GM23338 (cell line): Measurements from ENCODE around the gene LAMTOR4. TPM values are rescaled to one million over a fixed set of nuclear protein-coding genes. Genes with fewer than 3 reads are reported as not detected.

Experiments
- ATAC-seq: fragments of 200-7000 bp; cut with Tn5 transposase; 3 replicates; pipeline ENCODE4 v1.9.1; 2020
- DNase-seq: peaks from one replicate; pipeline ENCODE4 v3.0.0-alpha.2; 2015; ENCODE audit warnings: low spot score
- H2AFZ ChIP-seq: fragments of 200-600 bp; sonication (generic); 2 replicates; pipeline ENCODE4 v1.8.0; 2016; ENCODE audit warnings: antibody characterized with exemption, mild to moderate bottlenecking, moderate library complexity
- H3F3A ChIP-seq: fragments of 200-600 bp; sonication (generic); replicated peaks from 2 replicates; pipeline ENCODE4 v1.8.0; 2017; ENCODE audit warnings: antibody characterized with exemption, mixed run types, low read depth
- H3K27ac ChIP-seq: fragments of 200-600 bp; sonication (generic); 2 replicates; pipeline ENCODE4 v1.6.1; 2016; ENCODE audit warnings: low read depth
- H3K27me3 ChIP-seq: fragments of 200-600 bp; sonication (generic); 2 replicates; pipeline ENCODE4 v1.8.0; 2016; ENCODE audit warnings: mild to moderate bottlenecking, mixed run types, moderate library complexity; ENCODE audit not compliant: insufficient read depth
- H3K36me3 ChIP-seq: fragments of 200-600 bp; sonication (generic); 2 replicates; pipeline ENCODE4 v1.8.0; 2016; ENCODE audit warnings: mild to moderate bottlenecking; ENCODE audit not compliant: insufficient read depth
- H3K4me1 ChIP-seq: fragments of 200-600 bp; sonication (generic); 2 replicates; pipeline ENCODE4 v1.8.0; 2016; ENCODE audit warnings: mild to moderate bottlenecking, moderate library complexity; ENCODE audit not compliant: insufficient read depth
- H3K4me2 ChIP-seq: fragments of 200-600 bp; sonication (generic); 2 replicates; pipeline ENCODE4 v1.7.1; 2017; ENCODE audit warnings: mixed run types
- H3K4me3 ChIP-seq: fragments of 200-600 bp; sonication (generic); 2 replicates; pipeline ENCODE4 v1.6.1; 2016; ENCODE audit warnings: mixed run types
- H3K79me2 ChIP-seq: fragments of 200-600 bp; sonication (generic); replicated peaks from 2 replicates; pipeline ENCODE4 v1.8.0; 2017; ENCODE audit warnings: mild to moderate bottlenecking; ENCODE audit not compliant: insufficient read depth
- H3K9me2 ChIP-seq: fragments of 200-600 bp; sonication (generic); 2 replicates; pipeline ENCODE4 v1.8.0; 2017; ENCODE audit not compliant: insufficient read depth
- H4K20me1 ChIP-seq: fragments of 200-600 bp; sonication (generic); replicated peaks from 2 replicates; pipeline ENCODE4 v1.8.0; 2017; ENCODE audit warnings: mild to moderate bottlenecking; ENCODE audit not compliant: insufficient read depth
- H3K27ac Mint-ChIP-seq: 2 replicates; pipeline ENCODE4 v1.8.0; 2020; ENCODE audit warnings: inconsistent platforms, mild to moderate bottlenecking, moderate library complexity, mixed read lengths
- H3K27me3 Mint-ChIP-seq: 3 replicates; pipeline ENCODE4 v1.8.0; 2022; ENCODE audit warnings: low read depth, mild to moderate bottlenecking, moderate library complexity, mixed read lengths, inconsistent platforms; ENCODE audit not compliant: insufficient read depth, poor library complexity
- H3K36me3 Mint-ChIP-seq: 3 replicates; pipeline ENCODE4 v1.8.0; 2021; ENCODE audit warnings: low read depth, mild to moderate bottlenecking, inconsistent platforms, moderate library complexity, mixed read lengths
- H3K4me1 Mint-ChIP-seq: 3 replicates; pipeline ENCODE4 v1.8.0; 2020; ENCODE audit warnings: mild to moderate bottlenecking, inconsistent platforms, mixed read lengths
- H3K4me3 Mint-ChIP-seq: 3 replicates; pipeline ENCODE4 v1.8.0; 2021; ENCODE audit warnings: moderate library complexity, mild to moderate bottlenecking, inconsistent platforms, mixed read lengths
- H3K9me3 Mint-ChIP-seq: 3 replicates; pipeline ENCODE4 v1.8.0; 2020; ENCODE audit warnings: moderate library complexity, mild to moderate bottlenecking, inconsistent platforms, mixed read lengths
- CREB1 ChIP-seq: fragments of 250-450 bp; sonication (Bioruptor Pico); IDR thresholded peaks from 2 replicates; pipeline ENCODE4 v1.5.0; 2020; ENCODE audit warnings: low read depth, mild to moderate bottlenecking, moderate library complexity
- EZH2 ChIP-seq: fragments of 200-600 bp; sonication (generic); IDR thresholded peaks from one replicate; pipeline ENCODE4 v1.8.0; 2017; ENCODE audit warnings: antibody characterized with exemption, mild to moderate bottlenecking, low read depth; ENCODE audit not compliant: unreplicated experiment
- NANOG ChIP-seq: IDR thresholded peaks from 2 replicates; pipeline ENCODE4 v1.6.1; 2016; ENCODE audit warnings: antibody characterized with exemption, borderline replicate concordance
- POLR2AphosphoS5 ChIP-seq: IDR thresholded peaks from 2 replicates; pipeline ENCODE4 v1.6.1; 2016; ENCODE audit warnings: antibody characterized with exemption, low read depth
- ZNF114 ChIP-seq: fragments of 250-450 bp; sonication (Bioruptor Pico); IDR thresholded peaks from 2 replicates; pipeline ENCODE4 v1.5.0; 2020; ENCODE audit warnings: mild to moderate bottlenecking, moderate library complexity
- ZNF331 ChIP-seq: fragments of 250-450 bp; sonication (Bioruptor Pico); IDR thresholded peaks from 2 replicates; pipeline ENCODE4 v1.5.0; 2020; ENCODE audit warnings: low read depth, mild to moderate bottlenecking, moderate library complexity
- polyA plus RNA-seq: library from polyadenylated mRNA; unstranded; fragments of >200 nt; fragmentation: Nextera tagmentation; extraction: Ambion mirVana; gene quantifications from 2 replicates; pipeline ENCODE4 v1.2.1, GENCODE V29; 2016
- total RNA-seq: library from RNA; depleted of rRNA; stranded (reverse); fragments of >200 nt; shearing (Covaris generic); gene quantifications from 2 replicates; pipeline ENCODE4 v1.2.3, GENCODE V29; 2014
- TF ChIP-seq, protein P1 (sequence below): IDR thresholded peaks from one replicate; pipeline ENCODE4 v1.6.1; 2018; ENCODE audit warnings: antibody characterized with exemption; ENCODE audit not compliant: unreplicated experiment
- TF ChIP-seq, protein P2 (sequence below): fragments of 250-450 bp; sonication (Bioruptor Pico); IDR thresholded peaks from 2 replicates; pipeline ENCODE4 v1.5.0; 2020; ENCODE audit warnings: mild to moderate bottlenecking, moderate library complexity
- TF ChIP-seq, protein P3 (sequence below), 2 experiments: fragments of 200-600 bp in 1 of 2; sonication (generic) in 1 of 2; conservative IDR thresholded peaks; 2 replicates each; pipeline versions ENCODE4 v1.5.1 to v1.6.1; 2016 to 2017; ENCODE audit warnings: antibody characterized with exemption in 2 of 2, low read depth in 2 of 2, mild to moderate bottlenecking in 2 of 2, moderate library complexity in 1 of 2

The LAMTOR4 gene
- total and polyA plus RNA-seq, 2 experiments from 2014 or later: 145 to 333 TPM

DNA sequence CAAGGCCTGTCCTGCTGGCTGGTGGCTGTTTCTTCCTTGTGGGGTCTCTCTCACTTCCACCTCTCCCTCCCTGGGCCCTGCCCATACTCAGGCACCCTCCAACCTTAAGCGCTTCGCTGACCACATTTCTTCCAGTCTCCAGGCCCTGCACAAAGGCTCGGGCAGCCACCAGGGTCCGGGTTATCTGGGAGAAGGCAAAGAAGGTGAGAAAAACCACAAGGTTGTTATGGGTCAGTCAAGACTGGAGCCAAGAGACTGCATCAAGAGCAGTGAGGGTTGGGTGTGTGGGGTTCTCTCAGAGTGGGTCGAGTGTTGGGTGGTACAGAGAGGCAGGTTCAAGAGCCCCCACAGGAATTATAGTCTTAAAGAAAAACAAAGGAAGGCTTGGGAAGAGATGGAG lies 25.9 kb downstream of the LAMTOR4 start:
- no peaks in the 10 kb centered on the region; the same call in 1 of the 2 replicates for H3K9me2 ChIP-seq
- H3K27ac ChIP-seq: no peak overlapping the region
- TF ChIP-seq NANOG: no peak
- TF ChIP-seq ZNF114 (CRISPR knock-in tag): no peak
- TF ChIP-seq EZH2: no peak
- TF ChIP-seq, protein P1, sequence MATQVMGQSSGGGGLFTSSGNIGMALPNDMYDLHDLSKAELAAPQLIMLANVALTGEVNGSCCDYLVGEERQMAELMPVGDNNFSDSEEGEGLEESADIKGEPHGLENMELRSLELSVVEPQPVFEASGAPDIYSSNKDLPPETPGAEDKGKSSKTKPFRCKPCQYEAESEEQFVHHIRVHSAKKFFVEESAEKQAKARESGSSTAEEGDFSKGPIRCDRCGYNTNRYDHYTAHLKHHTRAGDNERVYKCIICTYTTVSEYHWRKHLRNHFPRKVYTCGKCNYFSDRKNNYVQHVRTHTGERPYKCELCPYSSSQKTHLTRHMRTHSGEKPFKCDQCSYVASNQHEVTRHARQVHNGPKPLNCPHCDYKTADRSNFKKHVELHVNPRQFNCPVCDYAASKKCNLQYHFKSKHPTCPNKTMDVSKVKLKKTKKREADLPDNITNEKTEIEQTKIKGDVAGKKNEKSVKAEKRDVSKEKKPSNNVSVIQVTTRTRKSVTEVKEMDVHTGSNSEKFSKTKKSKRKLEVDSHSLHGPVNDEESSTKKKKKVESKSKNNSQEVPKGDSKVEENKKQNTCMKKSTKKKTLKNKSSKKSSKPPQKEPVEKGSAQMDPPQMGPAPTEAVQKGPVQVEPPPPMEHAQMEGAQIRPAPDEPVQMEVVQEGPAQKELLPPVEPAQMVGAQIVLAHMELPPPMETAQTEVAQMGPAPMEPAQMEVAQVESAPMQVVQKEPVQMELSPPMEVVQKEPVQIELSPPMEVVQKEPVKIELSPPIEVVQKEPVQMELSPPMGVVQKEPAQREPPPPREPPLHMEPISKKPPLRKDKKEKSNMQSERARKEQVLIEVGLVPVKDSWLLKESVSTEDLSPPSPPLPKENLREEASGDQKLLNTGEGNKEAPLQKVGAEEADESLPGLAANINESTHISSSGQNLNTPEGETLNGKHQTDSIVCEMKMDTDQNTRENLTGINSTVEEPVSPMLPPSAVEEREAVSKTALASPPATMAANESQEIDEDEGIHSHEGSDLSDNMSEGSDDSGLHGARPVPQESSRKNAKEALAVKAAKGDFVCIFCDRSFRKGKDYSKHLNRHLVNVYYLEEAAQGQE: no peak
- TF ChIP-seq CREB1 (CRISPR knock-in tag): no peak
- TF ChIP-seq ZNF331 (CRISPR knock-in tag): no peak
- TF ChIP-seq, protein P2, sequence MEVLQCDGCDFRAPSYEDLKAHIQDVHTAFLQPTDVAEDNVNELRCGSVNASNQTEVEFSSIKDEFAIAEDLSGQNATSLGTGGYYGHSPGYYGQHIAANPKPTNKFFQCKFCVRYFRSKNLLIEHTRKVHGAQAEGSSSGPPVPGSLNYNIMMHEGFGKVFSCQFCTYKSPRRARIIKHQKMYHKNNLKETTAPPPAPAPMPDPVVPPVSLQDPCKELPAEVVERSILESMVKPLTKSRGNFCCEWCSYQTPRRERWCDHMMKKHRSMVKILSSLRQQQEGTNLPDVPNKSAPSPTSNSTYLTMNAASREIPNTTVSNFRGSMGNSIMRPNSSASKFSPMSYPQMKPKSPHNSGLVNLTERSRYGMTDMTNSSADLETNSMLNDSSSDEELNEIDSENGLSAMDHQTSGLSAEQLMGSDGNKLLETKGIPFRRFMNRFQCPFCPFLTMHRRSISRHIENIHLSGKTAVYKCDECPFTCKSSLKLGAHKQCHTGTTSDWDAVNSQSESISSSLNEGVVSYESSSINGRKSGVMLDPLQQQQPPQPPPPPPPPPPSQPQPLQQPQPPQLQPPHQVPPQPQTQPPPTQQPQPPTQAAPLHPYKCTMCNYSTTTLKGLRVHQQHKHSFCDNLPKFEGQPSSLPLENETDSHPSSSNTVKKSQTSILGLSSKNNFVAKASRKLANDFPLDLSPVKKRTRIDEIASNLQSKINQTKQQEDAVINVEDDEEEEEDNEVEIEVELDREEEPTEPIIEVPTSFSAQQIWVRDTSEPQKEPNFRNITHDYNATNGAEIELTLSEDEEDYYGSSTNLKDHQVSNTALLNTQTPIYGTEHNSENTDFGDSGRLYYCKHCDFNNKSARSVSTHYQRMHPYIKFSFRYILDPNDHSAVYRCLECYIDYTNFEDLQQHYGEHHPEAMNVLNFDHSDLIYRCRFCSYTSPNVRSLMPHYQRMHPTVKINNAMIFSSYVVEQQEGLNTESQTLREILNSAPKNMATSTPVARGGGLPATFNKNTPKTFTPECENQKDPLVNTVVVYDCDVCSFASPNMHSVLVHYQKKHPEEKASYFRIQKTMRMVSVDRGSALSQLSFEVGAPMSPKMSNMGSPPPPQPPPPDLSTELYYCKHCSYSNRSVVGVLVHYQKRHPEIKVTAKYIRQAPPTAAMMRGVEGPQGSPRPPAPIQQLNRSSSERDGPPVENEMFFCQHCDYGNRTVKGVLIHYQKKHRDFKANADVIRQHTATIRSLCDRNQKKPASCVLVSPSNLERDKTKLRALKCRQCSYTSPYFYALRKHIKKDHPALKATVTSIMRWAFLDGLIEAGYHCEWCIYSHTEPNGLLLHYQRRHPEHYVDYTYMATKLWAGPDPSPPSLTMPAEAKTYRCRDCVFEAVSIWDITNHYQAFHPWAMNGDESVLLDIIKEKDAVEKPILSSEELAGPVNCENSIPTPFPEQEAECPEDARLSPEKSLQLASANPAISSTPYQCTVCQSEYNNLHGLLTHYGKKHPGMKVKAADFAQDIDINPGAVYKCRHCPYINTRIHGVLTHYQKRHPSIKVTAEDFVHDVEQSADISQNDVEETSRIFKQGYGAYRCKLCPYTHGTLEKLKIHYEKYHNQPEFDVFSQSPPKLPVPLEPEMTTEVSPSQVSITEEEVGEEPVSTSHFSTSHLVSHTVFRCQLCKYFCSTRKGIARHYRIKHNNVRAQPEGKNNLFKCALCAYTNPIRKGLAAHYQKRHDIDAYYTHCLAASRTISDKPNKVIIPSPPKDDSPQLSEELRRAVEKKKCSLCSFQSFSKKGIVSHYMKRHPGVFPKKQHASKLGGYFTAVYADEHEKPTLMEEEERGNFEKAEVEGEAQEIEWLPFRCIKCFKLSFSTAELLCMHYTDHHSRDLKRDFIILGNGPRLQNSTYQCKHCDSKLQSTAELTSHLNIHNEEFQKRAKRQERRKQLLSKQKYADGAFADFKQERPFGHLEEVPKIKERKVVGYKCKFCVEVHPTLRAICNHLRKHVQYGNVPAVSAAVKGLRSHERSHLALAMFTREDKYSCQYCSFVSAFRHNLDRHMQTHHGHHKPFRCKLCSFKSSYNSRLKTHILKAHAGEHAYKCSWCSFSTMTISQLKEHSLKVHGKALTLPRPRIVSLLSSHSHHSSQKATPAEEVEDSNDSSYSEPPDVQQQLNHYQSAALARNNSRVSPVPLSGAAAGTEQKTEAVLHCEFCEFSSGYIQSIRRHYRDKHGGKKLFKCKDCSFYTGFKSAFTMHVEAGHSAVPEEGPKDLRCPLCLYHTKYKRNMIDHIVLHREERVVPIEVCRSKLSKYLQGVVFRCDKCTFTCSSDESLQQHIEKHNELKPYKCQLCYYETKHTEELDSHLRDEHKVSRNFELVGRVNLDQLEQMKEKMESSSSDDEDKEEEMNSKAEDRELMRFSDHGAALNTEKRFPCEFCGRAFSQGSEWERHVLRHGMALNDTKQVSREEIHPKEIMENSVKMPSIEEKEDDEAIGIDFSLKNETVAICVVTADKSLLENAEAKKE: no peak
- TF ChIP-seq, protein P3, sequence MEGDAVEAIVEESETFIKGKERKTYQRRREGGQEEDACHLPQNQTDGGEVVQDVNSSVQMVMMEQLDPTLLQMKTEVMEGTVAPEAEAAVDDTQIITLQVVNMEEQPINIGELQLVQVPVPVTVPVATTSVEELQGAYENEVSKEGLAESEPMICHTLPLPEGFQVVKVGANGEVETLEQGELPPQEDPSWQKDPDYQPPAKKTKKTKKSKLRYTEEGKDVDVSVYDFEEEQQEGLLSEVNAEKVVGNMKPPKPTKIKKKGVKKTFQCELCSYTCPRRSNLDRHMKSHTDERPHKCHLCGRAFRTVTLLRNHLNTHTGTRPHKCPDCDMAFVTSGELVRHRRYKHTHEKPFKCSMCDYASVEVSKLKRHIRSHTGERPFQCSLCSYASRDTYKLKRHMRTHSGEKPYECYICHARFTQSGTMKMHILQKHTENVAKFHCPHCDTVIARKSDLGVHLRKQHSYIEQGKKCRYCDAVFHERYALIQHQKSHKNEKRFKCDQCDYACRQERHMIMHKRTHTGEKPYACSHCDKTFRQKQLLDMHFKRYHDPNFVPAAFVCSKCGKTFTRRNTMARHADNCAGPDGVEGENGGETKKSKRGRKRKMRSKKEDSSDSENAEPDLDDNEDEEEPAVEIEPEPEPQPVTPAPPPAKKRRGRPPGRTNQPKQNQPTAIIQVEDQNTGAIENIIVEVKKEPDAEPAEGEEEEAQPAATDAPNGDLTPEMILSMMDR (conservative IDR thresholded peaks at IDR 0.05; ENCODE audit: low read depth in 2 of 2): no peak
- TF ChIP-seq POLR2AphosphoS5: no peak
- ATAC-seq (no peak), DNase-seq (no peak)
- H2AFZ ChIP-seq: no peak overlapping the region
- peaks cover 35% of the 10 kb centered on the region for H3K4me1 Mint-ChIP-seq
- peak overlapping the region; percentile 19; the same call in 1 of the 3 replicates for H3K4me3 Mint-ChIP-seq
- H3K36me3 ChIP-seq: peaks cover 4% of the 10 kb centered on the region; the same call in 1 of the 2 replicates
- no peak overlapping the region for H3K4me2 ChIP-seq
- H3K4me1 ChIP-seq: peaks cover 20% of the 10 kb centered on the region
- peaks cover 24% of the 10 kb centered on the region for H3K36me3 Mint-ChIP-seq
- peaks cover 18% of the 10 kb centered on the region for H3K27me3 ChIP-seq
- H3K79me2 ChIP-seq: peaks cover 12% of the 10 kb centered on the region
- H3F3A ChIP-seq: peaks cover 12% of the 10 kb centered on the region
- H3K4me3 ChIP-seq: no peak overlapping the region
- peaks cover 34% of the 10 kb centered on the region for H3K27me3 Mint-ChIP-seq
- no peak overlapping the region for H3K27ac Mint-ChIP-seq
- peaks cover 7% of the 10 kb centered on the region; the same call in 1 of the 2 replicates for H4K20me1 ChIP-seq
- H3K9me3 Mint-ChIP-seq: no peaks in the 10 kb centered on the region; the same call in 2 of the 3 replicates
